GM18520 (cell line): ENCODE data around the gene SHC4.
A peak's percentile ranks its signal among the peaks of the same experiment; 100 is the strongest.
"Not testable (repeated sequence)": the region's sequence is repeated elsewhere in the genome, so short reads cannot be mapped to it uniquely, and the experiment has no call there.

Source experiments
- ATAC-seq: cut with Tn5 transposase; IDR thresholded peaks from one replicate; pipeline ENCODE4 v1.9.1; 2021; ENCODE audit not compliant: unreplicated experiment

SHC4 gene

GRCh38 chr15:48963524-48964113 is at the start of gene SHC4:
Gene SHC4, minus strand, starts transcription at chr15:48963919. Its CDS starts 904 bp downstream, at chr15:48963015.
- no peak for ATAC-seq

GRCh38 chr15:48999314-48999713 is 35.6 kb upstream of the SHC4 start:
- ATAC-seq: no peak

DNA sequence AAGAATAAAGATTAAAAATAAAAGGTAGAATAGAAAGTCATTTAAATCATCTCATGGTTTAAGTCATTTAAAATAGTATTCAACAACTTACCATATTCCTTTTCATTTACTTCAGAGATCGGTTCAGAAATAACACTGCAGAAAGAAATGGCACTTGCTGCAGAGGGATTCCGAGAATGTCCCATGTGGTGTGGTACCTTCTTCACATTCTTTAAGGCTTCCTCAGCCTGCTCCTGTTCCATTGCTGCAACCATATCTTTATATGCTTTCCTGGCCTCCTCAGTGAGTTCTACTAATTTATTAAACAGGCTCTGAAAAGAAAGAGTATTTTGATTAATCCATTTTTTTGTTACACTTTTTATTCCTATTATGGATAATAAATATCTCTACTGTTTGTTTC is 32.6 kb upstream of the SHC4 start:
- ATAC-seq: no peak

DNA sequence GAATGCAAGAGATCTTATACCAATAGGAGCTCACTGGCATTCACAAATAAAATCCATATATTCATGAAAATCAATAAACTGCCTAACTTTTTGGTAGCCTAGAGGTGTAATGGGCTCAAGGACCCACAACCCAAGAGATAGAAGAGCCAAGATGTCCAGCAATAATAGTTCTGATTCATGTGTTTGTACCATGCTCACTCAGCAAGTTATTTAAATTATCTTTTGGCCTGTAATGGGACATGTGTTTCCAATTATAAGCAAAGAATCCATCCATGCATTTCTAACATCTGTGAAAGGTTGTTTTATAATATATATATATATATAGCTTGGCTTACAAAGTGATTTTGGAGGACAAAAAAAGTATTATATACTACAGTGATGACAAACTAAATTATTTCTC is 29.7 kb upstream of the SHC4 start:
- ATAC-seq: no peak

DNA sequence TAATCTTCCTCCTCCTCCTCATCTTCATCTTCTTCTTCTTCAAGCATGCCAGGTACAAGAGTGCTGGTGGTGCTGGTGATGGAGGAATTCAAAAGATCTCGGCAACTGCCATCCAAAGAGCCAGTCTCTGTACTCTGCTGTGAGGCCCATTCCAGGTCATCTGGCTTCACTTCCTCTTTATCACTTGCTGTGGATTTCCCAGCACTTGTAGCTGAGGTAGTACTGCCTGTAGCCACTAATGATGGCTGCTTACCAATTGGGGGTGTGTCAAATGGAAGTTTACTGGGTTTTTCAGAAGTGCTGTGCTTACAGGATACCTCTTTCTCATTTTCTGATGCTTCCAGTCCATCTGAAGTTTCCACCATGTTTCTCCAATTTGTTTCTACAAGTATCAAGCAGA is 28.8 kb upstream of the SHC4 start:
- peak; percentile 67 for ATAC-seq

GRCh38 chr15:48992096-48992495 is 28.4 kb upstream of the SHC4 start:
- ATAC-seq: no peak

DNA sequence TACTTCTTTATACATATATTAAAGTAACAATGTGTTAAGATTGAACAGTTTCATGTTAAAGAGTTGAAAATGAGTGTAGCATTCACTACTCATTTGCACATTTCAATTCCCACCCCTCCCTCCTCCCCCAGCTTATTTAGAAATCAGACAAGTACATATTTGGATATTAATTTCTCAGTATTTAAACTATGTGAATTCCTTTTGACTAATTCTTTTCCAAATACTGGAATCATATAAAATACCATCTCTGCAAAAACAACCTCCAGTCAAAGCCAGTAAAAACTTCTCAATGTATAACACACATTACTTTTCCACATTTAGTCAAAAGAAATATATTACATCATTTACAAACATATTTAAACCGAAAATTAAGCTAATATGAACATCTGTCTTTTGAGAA is 25.5 kb upstream of the SHC4 start:
- ATAC-seq: no peak

DNA sequence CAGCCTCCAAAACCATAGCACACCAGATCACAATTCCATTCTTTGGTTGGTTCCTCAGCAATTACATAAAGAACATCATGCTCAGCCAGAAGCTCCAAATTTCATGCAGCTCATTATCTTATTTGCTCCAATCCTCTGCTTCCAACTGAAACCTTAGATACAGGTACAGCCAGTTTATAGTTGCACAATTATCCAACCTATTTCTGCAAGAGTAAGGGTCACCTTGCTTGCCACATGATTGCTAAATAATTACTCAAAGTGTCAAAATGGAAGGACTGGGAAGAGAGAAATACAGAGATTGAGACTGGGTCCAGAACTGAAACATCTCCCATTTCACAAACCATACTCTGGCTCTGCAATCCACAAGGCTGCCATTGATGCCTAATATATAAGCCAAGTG is 23.4 kb upstream of the SHC4 start:
- no peak for ATAC-seq

DNA sequence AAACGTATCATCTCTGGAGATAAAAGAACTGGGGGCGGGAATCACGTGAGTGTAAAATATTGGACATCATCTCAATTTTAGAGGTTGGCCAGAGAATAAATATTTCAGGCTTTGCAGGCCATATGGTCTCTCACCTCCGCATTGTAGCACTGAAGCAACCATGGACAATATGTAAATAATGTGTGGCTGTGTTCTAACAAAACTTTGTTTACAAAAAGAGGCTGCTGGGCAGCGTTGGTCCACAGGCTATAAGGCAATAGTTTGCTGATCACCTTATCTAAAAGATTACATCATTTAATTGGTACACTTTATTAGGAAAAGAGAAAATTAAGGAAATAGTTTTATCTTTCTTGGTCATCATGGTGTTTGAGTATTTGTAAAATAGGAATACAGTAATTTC is 22.5 kb upstream of the SHC4 start:
- no peak for ATAC-seq

GRCh38 chr15:48985516-48985915 is 21.8 kb upstream of the SHC4 start:
- no peak for ATAC-seq

GRCh38 chr15:48984811-48985352 is 21.2 kb upstream of the SHC4 start:
- ATAC-seq: no peak

DNA sequence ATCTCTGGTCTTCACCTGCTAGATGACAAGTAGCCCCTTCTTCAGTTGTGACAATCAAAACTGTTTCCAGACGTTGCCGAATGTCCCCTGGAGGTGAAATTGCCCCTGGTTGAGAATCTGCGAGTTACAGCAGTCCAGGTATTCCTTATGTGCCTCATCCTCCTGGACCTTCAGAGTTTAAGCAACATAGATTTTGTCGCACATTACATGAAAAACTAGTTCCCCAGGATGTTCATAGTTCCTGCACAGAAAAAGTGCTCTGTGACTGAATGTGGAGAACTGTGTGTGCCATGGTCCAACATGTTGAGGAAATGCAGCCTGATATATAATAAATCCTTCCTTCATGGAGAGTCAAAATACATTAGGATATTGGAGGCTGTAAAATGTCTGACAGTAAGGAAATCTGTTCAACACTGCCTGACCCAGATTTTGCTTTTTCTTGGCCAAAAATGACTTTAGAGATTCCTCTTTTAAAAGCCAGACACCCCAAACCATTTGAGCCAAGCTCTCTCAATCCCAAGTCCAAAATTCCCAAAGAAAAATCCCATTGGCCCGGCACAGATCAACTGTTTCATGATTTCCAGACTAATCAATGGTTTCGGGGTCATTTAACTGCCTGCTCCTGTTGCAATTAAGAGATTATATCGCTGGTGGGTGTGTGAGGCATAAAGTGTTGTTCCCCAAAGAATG is 20.4 kb upstream of the SHC4 start:
- ATAC-seq: no peak

DNA sequence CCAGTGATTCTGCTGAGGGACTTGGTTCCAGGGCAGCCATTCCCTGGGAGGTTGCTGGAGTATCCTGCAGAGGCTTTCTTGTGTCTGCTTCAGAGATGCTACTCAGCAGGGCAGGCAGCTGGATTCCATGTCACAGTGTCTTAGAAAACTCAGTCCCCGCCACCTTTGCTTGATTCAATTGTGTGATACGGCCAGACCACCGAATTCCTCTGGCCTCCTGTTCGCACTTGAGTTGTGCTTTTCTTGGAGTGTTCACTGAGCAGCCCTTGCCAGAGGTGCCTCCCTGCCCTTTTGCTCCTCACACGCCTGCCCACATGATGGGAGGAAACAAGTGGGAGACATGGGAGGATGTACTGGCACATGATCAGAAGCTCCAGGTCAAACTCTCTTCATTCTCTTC is 19.6 kb upstream of the SHC4 start:
- ATAC-seq: no peak

GRCh38 chr15:48981941-48982340 is 18.2 kb upstream of the SHC4 start:
- no peak for ATAC-seq

DNA sequence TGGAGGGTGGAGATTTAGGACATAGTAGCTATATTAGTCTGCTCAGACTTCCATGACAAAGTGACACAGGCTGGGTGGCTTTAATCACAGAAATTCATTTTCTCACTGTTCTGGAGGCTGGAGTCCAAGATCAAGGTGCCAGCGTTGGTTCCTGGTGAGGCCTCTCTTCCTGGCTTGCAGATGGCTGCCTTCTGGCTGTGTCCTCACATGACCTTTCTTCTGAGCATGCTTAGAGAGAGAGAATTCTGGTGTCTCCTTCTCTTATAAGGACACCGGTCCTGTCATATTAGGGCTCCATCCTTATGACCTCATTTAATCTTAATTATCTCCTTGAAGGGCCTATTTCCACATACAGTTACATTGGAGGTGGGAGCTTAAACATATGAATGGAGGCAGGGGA is 14.9 kb upstream of the SHC4 start:
- no peak for ATAC-seq

GRCh38 chr15:48976444-48977088 is 12.8 kb upstream of the SHC4 start:
- no peak for ATAC-seq

- ATAC-seq: peak; percentile 73
Observed at GRCh38 chr15:48975472-48976419, 12.0 kb upstream of the SHC4 start.

- ATAC-seq: no peak
Observed at GRCh38 chr15:48974882-48975281, 11.2 kb upstream of the SHC4 start.

GRCh38 chr15:48972750-48973503 is 9.2 kb upstream of the SHC4 start:
- no peak for ATAC-seq

GRCh38 chr15:48970926-48971325 is 7.2 kb upstream of the SHC4 start:
- ATAC-seq: not testable (repeated sequence)
